Measurements from ENCODE around the gene SHCBP1L.

DNA sequence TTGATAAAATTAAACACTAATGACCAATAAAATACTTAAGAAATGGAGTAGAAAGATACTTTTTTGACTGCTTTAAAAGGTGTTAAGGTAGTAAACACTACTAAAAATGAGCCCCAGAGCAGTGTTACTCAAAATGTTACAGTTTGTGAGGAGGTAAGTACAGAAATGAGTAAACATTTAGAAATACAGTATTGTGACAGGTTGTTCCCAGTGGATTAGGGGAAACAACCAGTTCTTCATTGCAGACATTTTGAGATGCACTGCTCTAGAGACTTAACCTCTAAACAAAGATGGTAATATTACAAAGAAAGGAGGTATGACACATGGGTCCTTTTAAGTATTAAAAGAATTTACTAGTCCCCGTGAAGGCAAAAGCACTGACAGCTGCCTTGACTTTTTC is 101.1 kb downstream of the SHCBP1L start:
- TF ChIP-seq SMAD1 (IDR thresholded peaks at IDR 0.05; ENCODE audit: low read depth, low read length, partially characterized antibody) (no peak), ZNF239 (CRISPR knock-in tag; IDR thresholded peaks at IDR 0.05) (no peak), CBX5 (IDR thresholded peaks at IDR 0.05; ENCODE audit: borderline replicate concordance, low read depth) (no peak), CREB1 (IDR thresholded peaks at IDR 0.05) (no peak), CREB1 (CRISPR knock-in tag; IDR thresholded peaks at IDR 0.05) (no peak), MEF2A (IDR thresholded peaks at IDR 0.05; ENCODE audit: control insufficient read depth, low read depth, low read length) (no peak), HDGF (IDR thresholded peaks at IDR 0.05) (no peak), EP300 (IDR thresholded peaks at IDR 0.05; ENCODE audit: low read length) (no peak), MEF2D (tag; conservative IDR thresholded peaks at IDR 0.05; ENCODE audit: low read depth) (no peak), MCM5 (IDR thresholded peaks at IDR 0.05; ENCODE audit: low read depth) (no peak), ZNF384 (IDR thresholded peaks at IDR 0.05; ENCODE audit: low read depth, low read length) (no peak), RFX1 (IDR thresholded peaks at IDR 0.05) (no peak)
- TF ChIP-seq, protein P1, sequence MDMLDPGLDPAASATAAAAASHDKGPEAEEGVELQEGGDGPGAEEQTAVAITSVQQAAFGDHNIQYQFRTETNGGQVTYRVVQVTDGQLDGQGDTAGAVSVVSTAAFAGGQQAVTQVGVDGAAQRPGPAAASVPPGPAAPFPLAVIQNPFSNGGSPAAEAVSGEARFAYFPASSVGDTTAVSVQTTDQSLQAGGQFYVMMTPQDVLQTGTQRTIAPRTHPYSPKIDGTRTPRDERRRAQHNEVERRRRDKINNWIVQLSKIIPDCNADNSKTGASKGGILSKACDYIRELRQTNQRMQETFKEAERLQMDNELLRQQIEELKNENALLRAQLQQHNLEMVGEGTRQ (CRISPR knock-in tag; IDR thresholded peaks at IDR 0.05) = no peak
- TF ChIP-seq, protein P2, sequence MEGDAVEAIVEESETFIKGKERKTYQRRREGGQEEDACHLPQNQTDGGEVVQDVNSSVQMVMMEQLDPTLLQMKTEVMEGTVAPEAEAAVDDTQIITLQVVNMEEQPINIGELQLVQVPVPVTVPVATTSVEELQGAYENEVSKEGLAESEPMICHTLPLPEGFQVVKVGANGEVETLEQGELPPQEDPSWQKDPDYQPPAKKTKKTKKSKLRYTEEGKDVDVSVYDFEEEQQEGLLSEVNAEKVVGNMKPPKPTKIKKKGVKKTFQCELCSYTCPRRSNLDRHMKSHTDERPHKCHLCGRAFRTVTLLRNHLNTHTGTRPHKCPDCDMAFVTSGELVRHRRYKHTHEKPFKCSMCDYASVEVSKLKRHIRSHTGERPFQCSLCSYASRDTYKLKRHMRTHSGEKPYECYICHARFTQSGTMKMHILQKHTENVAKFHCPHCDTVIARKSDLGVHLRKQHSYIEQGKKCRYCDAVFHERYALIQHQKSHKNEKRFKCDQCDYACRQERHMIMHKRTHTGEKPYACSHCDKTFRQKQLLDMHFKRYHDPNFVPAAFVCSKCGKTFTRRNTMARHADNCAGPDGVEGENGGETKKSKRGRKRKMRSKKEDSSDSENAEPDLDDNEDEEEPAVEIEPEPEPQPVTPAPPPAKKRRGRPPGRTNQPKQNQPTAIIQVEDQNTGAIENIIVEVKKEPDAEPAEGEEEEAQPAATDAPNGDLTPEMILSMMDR (IDR thresholded peaks at IDR 0.05 in 2 of 3, conservative IDR thresholded peaks at IDR 0.05 in 1 of 3; ENCODE audit: insufficient read depth in 2 of 3, low read depth in 1 of 3, low read length in 3 of 3) = no peak
- TF ChIP-seq, protein P3, sequence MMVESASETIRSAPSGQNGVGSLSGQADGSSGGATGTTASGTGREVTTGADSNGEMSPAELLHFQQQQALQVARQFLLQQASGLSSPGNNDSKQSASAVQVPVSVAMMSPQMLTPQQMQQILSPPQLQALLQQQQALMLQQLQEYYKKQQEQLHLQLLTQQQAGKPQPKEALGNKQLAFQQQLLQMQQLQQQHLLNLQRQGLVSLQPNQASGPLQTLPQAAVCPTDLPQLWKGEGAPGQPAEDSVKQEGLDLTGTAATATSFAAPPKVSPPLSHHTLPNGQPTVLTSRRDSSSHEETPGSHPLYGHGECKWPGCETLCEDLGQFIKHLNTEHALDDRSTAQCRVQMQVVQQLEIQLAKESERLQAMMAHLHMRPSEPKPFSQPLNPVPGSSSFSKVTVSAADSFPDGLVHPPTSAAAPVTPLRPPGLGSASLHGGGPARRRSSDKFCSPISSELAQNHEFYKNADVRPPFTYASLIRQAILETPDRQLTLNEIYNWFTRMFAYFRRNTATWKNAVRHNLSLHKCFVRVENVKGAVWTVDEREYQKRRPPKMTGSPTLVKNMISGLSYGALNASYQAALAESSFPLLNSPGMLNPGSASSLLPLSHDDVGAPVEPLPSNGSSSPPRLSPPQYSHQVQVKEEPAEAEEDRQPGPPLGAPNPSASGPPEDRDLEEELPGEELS (CRISPR knock-in tag; IDR thresholded peaks at IDR 0.05; ENCODE audit: borderline replicate concordance) = no peak

Measured in K562 (cell line).